Neural progenitor cell (in vitro differentiated cells): ENCODE measurements around the gene SLC25A12.

Experiments used
- EZH2 ChIP-seq: fragments of 200-600 bp; sonication (generic); IDR thresholded peaks from 2 replicates; pipeline ENCODE4 v1.6.1; 2017; ENCODE audit warnings: antibody characterized with exemption, mild to moderate bottlenecking, moderate library complexity
- TF ChIP-seq, protein P1 (sequence below): fragments of 200-600 bp; sonication (generic); IDR thresholded peaks from 2 replicates; pipeline ENCODE4 v1.5.1; 2017; ENCODE audit warnings: antibody characterized with exemption, mild to moderate bottlenecking

DNA sequence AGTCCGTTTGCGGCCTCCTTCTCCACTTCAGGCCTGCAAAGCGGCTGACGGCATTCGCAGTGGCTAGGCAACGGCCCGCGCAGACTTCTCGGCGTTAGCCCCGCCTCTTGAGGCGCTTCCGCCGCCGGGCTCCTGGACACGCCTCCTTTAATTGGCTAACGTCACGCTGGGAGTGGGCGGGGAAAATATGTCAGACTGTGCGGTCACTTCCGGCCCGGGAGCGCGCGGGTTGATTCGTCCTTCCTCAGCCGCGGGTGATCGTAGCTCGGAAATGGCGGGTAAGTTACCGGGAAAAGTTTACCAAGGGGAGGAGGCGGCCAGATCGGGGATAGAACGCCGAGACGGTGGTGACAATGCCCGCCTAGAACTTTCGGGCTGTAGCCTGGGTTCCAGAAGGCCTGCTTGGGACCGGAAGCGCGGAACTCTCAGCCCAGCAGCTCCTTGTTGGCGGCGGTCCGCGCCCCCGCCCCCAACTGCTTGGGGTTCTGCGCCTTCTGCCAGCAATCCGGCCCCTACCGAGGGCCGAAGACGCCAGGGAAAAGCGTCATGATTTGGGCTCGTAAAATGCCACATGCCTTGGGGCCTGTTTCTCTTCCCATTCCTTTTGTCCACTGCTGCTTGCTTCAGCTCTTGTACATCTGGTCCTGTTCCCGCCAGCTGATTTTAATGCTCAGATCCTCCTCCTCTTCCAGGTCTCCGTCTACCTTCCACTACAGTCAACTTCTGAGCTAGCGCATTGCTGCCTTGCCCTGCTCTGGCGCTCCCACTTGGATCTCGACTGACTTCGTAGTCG is 28.4 kb upstream of the SLC25A12 start, which contains the start of gene HAT1:
- TF ChIP-seq, protein P1, sequence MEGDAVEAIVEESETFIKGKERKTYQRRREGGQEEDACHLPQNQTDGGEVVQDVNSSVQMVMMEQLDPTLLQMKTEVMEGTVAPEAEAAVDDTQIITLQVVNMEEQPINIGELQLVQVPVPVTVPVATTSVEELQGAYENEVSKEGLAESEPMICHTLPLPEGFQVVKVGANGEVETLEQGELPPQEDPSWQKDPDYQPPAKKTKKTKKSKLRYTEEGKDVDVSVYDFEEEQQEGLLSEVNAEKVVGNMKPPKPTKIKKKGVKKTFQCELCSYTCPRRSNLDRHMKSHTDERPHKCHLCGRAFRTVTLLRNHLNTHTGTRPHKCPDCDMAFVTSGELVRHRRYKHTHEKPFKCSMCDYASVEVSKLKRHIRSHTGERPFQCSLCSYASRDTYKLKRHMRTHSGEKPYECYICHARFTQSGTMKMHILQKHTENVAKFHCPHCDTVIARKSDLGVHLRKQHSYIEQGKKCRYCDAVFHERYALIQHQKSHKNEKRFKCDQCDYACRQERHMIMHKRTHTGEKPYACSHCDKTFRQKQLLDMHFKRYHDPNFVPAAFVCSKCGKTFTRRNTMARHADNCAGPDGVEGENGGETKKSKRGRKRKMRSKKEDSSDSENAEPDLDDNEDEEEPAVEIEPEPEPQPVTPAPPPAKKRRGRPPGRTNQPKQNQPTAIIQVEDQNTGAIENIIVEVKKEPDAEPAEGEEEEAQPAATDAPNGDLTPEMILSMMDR, result no peak
- no peak for TF ChIP-seq EZH2
